HG02798 (cell line): ENCODE results near the gene PC.
"Not testable (repeated sequence)": the region's sequence is repeated elsewhere in the genome, so short reads cannot be mapped to it uniquely, and the experiment has no call there.

Experiments
- ATAC-seq: cut with Tn5 transposase; IDR thresholded peaks from one replicate; pipeline ENCODE4 v1.9.1; 2021; ENCODE audit warnings: mild to moderate bottlenecking; ENCODE audit not compliant: unreplicated experiment, poor library complexity

The PC gene

DNA sequence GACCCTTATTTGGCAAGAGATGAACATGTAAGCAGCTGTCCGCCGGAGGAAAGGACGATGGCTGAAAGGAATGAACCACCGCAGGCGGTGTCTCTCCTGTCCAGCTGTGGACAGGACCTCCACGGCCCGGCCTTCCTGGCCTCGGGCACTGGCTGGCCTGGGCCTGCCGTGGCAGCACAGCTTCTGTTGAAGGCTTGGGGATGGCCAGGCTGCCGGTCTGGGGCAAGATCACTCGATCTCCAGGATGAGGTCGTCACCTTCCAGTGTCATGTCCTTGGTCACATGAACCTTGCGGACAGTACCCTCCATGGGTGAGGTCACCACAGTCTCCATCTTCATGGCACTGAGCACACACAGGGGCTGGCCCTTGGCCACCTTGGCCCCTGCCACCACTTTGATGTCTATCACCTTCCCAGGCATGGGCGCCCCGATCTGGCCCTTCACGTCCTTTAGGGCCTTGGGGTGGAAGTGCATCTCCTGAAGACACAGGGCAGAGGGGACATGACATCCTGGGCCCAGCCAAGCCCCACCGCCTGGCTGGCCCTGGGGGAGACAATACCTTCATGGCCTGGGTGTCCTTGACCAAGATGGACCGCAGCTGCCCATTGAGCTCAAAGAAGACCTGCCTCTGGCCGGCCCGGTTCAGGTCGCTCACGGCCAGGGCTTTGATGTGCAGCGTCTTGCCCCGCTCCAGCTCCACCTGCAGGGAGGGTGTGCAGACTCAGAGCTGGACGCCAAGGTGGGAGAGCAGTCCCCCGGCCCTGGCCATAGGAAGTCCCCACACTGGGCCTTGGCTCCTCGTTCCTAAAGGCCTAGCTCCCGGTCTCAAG lies 109.3 kb downstream of the PC start:
- ATAC-seq: no peak

DNA sequence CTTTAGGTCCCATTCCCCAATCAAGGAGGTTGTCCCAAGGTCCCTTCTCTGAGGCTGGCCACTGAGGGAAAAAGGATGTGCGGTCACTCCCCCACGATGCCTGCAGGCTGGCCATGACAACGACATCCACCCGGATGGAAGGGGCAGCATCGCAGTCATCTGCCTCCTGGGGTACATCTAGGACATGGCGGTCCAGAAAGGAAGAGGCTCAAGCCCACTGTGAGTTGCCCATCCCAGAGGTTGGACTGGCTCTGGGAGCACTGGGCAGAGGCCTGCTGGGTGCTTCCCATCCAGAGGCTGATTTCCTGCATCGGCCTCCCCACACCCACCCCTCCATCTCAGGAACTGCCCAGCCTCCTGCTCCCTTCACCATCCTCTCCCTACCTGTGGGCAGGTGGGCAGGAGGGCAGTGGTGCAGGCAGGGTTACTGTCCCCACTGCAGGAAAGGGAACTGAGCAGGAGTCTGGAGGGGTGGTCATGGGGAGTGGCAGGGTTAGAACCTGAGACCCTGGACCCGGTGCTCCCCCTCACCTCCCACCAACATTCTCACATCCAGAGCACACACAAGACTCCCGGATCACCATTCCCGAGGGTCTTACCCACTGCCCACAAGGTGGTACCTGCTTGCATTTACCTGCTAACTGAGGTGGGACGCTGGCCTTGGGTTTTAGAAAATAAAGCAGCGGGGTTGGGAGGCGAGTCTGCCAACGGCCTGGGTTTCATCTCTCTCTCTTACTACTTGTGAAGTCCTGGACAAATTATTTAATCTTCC lies 110.5 kb downstream of the PC start:
- ATAC-seq: no peak

DNA sequence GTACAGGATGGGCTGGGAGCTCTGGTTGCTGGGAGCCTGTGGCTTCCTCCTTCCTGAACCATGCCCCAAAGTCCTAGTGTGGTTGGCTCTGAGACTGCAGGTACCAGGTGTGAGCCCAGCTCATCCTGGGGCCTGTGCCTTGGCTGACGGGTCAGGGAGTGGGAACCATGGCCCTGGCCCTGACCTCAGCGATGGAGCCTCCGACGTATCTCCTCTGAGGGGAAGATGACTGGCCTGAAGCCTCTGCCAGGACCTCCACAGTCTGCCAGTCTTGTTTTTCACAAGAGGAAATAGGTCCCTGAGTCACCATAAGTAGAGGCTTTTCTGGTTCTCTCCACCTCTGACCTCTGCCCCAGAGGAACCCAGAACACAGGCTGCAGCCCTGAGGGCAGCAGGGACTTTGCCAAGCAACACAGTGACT lies 111.5 kb downstream of the PC start:
- ATAC-seq: no peak

GRCh38 chr11:66845876-66846212 lies 112.3 kb downstream of the PC start:
- ATAC-seq: no peak

DNA sequence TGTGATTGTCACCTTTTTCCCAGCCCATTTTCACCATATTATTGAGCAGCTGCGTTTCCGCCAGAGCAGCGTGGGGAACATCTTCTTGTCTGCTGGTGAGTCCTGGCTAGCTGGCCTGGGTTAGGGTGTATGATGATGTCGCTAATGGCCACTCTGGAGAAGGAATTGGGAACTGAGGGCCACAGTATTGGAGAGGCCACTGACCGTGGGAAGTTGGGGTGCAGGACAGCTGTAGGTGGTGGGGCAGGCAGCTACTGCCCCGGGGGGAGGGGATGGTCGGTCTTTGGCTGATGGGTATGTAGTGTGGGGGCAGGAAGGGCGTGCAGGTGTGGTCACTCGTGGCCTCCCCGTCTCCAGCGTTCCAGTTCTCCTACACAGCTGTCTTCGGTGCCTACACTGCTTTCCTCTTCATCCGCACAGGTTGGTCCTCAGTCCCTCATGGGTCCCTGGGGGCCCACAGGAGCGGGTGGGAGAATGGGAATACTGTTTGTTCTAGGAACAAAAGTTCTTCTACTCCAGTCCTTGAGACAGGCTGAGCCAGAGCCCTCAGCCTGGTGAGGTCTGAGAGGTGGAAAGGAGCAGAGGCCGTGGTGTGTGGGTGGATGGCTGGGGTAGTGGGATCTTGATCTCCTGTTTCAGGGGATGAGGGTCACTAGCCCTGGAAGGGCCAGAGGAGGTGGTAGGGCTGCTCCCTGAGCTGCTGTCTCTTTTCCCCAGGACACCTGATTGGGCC lies 112.9 kb downstream of the PC start:
- no peak for ATAC-seq

GRCh38 chr11:66844496-66845142 lies 113.6 kb downstream of the PC start:
- ATAC-seq: no peak

DNA sequence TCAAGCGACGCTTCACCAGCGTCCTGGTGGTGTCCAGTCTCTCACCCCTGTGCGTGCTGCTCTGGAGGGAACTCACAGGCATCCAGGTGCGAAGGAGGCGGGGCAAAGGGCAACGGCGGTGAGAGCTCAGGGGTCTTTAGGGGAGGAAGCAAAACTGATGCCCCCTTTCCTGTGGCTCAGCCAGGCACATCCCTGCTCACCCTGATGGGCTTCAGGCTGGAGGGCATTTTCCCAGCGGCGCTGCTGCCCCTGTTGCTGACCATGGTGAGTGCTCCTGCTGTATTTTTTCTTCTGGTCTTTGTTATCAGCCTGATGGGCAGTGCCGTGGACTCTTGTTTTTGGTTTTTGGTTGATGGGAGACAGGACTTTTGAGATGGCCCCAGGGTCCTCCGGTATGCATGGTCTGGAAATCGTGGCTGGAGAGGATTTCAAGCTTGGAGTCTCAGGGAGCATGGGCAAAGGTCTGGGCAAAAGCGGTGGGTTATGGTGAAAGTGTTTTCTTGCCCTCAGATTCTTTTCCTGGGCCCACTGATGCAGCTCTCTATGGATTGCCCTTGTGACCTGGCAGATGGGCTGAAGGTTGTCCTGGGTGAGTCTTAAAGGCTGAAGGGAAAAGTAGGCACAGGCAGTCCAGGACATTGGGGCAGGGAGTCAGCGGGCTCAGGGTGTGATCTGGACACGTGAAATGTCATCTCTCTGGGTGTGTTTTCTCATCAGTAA lies 114.2 kb downstream of the PC start:
- no peak for ATAC-seq

DNA sequence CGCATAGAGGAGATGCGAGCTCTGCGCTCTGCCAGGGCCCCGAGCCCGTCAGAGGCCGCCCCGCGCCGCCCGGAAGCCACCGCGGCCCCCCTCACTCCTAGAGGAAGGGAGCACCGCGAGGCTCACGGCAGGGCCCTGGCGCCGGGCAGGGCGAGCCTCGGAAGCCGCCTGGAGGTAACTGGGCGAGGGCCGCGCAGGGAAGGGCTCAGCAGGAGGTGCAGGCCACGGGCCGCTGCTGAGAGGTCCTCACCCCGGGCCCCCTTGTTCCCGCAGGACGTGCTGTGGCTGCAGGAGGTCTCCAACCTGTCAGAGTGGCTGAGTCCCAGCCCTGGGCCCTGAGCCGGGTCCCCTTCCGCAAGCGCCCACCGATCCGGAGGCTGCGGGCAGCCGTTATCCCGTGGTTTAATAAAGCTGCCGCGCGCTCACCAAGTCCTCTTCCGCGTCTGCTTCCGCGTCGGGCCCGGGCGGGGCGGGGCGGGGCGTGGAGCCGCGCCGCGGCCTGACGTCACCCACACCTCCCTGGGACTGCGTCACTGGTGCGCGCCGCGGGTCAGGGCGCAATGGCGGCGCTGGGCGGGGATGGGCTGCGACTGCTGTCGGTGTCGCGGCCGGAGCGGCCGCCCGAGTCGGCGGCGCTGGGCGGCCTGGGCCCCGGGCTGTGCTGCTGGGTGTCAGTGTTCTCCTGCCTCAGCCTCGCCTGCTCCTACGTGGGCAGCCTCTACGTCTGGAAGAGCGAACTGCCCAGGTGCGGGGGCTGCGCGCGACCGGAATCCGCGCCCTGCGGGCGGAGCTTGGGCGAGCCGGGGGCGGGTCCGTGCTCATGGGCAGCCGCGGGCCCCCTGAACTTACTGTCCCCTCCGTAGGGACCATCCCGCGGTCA lies 115.0 kb downstream of the PC start, which contains the start of gene RCE1:
Gene RCE1, plus strand, starts transcription at position 546 of the 880 bp plus-strand sequence. Its CDS starts 15 bp downstream, at position 561.
- peak; percentile 90 for ATAC-seq

- peak; percentile 1 for ATAC-seq
These were observed 115.7 kb downstream of the PC start for GRCh38 chr11:66842501-66842895.

DNA sequence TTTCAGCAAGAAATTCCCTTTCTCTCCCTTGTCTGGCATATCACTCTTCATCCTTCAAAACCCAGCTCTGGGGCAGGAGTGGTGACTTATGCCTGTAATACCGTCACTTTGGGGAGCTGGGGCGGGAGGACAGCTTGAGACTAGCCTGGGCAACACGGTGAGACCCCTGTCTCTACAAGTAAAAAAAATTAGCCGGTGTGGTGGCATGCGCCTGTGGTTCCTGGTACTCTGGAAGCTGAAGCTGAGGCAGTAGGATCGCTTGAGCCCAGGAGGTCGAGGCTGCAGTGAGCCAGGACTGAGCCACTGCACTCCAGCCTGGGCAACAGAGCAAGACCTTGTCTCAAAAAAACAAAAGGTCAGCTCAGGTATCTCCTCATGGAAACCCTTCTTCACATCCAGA lies 116.3 kb downstream of the PC start:
- no peak for ATAC-seq

DNA sequence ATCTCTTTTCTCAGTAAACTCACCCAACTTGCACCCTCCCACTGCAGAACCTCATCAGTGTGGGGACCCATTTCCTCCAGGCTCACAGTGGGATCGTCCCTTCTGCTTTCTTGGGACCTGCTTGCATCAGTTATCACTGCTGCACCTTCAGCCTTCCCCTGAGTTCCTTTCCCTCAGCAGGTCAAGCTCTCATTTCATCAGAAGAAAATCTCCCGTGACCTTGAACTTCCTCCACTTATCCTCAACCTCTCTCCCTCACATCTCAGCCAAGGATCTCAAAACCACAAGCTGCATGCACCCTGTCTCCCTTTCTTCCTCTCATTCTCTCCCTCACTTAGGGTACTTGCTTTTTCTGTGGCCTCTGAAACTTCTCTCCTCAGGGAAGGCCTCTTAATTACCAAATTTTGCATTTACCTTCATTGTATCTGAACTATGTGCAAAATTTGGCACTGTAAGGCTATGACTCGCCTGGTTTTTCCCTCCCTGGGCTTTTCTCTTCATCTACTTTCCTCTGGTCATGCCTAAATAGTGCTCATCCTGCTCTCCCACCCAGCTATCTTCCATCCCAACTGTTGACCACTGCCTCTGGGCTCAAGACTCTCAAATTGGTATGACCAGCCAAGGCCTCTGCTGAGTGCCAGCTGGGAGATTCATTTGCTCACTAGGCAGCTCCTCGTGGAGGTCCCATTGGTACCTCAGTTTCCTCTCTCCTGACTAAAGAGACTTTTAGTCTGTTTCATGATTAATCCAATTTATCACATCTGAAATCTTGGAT lies 117.7 kb downstream of the PC start:
- no peak for ATAC-seq

- no peak for ATAC-seq
These were observed 122.3 kb downstream of the PC start for GRCh38 chr11:66835768-66836405.

GRCh38 chr11:66834943-66835342 lies 123.2 kb downstream of the PC start:
- ATAC-seq: no peak

DNA sequence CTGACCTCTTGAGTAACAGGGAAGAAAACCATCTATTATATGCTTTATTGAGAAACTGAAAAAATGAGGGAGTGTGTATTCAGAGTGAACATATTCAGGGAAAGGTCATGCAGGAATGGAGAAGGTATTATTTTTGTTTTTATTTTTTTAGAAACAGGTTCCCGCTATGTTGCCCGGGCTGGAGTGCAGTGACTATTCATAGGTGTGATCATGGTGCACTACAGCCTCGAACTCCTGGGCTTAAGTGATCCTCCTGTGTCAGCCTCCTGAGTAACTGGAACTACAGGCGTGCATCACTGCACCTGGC lies 123.7 kb downstream of the PC start:
- no peak for ATAC-seq

- ATAC-seq: not testable (repeated sequence)
These were observed 133.6 kb downstream of the PC start for GRCh38 chr11:66824573-66824972.

GRCh38 chr11:66823700-66824099 lies 134.5 kb downstream of the PC start:
- no peak for ATAC-seq

- no peak for ATAC-seq
These were observed 137.3 kb downstream of the PC start for GRCh38 chr11:66820901-66821300.

GRCh38 chr11:66820381-66820780 lies 137.8 kb downstream of the PC start:
- no peak for ATAC-seq
